ENCODE results near the gene ZBTB12. TPM values are rescaled to one million over a fixed set of nuclear protein-coding genes. Genes with fewer than 3 reads are reported as not detected.

Gene ZBTB12
- total and polyA plus RNA-seq, 2 of the 13 experiments (the other 11 are each of a cell fraction or from before 2014, with no cell fraction given), result 4.8 to 6.0 TPM

GRCh38 chr6:31901953-31902643 lies at the start of gene ZBTB12 (continued):
- TF ChIP-seq CC2D1A (CRISPR knock-in tag; IDR thresholded peaks at IDR 0.05) (no peak), ZBTB43 (CRISPR knock-in tag; conservative IDR thresholded peaks at IDR 0.05) (0 out of 2 replicates have a peak, but pooled peaks have one; percentile 13), KDM5A (IDR thresholded peaks at IDR 0.05; ENCODE audit: borderline replicate concordance, low read length) (peak; percentile 61; the same call in 1 of the 2 replicates), BRF2 (CRISPR knock-in tag; IDR thresholded peaks at IDR 0.05) (0 out of 2 replicates have a peak, but pooled peaks have one; percentile 26), RELA (CRISPR knock-in tag; IDR thresholded peaks at IDR 0.05) (0 out of 2 replicates have a peak, but pooled peaks have one; percentile 17), SOX13 (IDR thresholded peaks at IDR 0.05) (no peak), SOX13 (CRISPR knock-in tag; conservative IDR thresholded peaks at IDR 0.05 in 1 of 2, IDR thresholded peaks at IDR 0.05 in 1 of 2) (peak in 1 of 2 experiments; percentile 15; a peak in 1 of 4 replicates), ZBTB20 (CRISPR knock-in tag; IDR thresholded peaks at IDR 0.05; ENCODE audit: borderline replicate concordance, low read depth) (0 out of 2 replicates have a peak, but pooled peaks have one; percentile 27), ZBTB25 (CRISPR knock-in tag; IDR thresholded peaks at IDR 0.05) (peak; percentile 15; the same call in 1 of the 2 replicates), ATF3 (CRISPR knock-in tag; IDR thresholded peaks at IDR 0.05) (0 out of 2 replicates have a peak, but pooled peaks have one; percentile 20), ZSCAN20 (CRISPR knock-in tag; IDR thresholded peaks at IDR 0.05; ENCODE audit: borderline replicate concordance) (peak; percentile 45; the same call in 1 of the 2 replicates), ZNF329 (CRISPR knock-in tag; IDR thresholded peaks at IDR 0.05; ENCODE audit: low read depth) (0 out of 2 replicates have a peak, but pooled peaks have one; percentile 18), HOXA3 (CRISPR knock-in tag; IDR thresholded peaks at IDR 0.05) (peak; percentile 82), ZBTB42 (CRISPR knock-in tag; IDR thresholded peaks at IDR 0.05) (peak; percentile 59; the same call in 1 of the 2 replicates), ASH2L (IDR thresholded peaks at IDR 0.05; ENCODE audit: insufficient read length, low read depth, low read length) (peak; percentile 84), KAT7 (CRISPR knock-in tag; IDR thresholded peaks at IDR 0.05; ENCODE audit: borderline replicate concordance) (no peak), ZNF281 (CRISPR knock-in tag; IDR thresholded peaks at IDR 0.05; ENCODE audit: borderline replicate concordance) (peak; percentile 72; the same call in 1 of the 2 replicates), ZBTB46 (CRISPR knock-in tag; IDR thresholded peaks at IDR 0.05; ENCODE audit: borderline replicate concordance) (0 out of 2 replicates have a peak, but pooled peaks have one; percentile 9), ISX (CRISPR knock-in tag; conservative IDR thresholded peaks at IDR 0.05) (0 out of 2 replicates have a peak, but pooled peaks have one; percentile 31)

Measured in HepG2 (cell line).